A673 (cell line): ENCODE data around the gene NOLC1. TPM values are rescaled to one million over a fixed set of nuclear protein-coding genes. Genes with fewer than 3 reads are reported as not detected.
A peak's percentile ranks its signal among the peaks of the same experiment; 100 is the strongest.

Source experiments
- Bru-seq: library from RNA; stranded (reverse); fragments of 400-500 nt; gene quantifications from one replicate; lab custom pipeline; 2021; lab: Mats Ljungman, UMichigan
- BruChase-seq, 2 experiments: library from RNA; stranded (reverse); fragments of 400-500 nt; gene quantifications; one replicate each; lab custom pipeline; 2021; lab: Mats Ljungman, UMichigan
- BruUV-seq: library from RNA; stranded (reverse); fragments of 400-500 nt; replicated peaks from 2 replicates; lab custom pipeline; 2021; lab: Mats Ljungman, UMichigan
- CTCF ChIA-PET: fragments of 300-600 bp; sonication (Branson Sonifier 250); formaldehyde crosslinking; loops from one replicate; lab custom pipeline; 2022; ENCODE audit warnings: antibody characterized with exemption; lab: Charles Lee
- POLR2A ChIA-PET: fragments of 300-600 bp; sonication (Branson Sonifier 250); formaldehyde crosslinking; loops from one replicate; lab custom pipeline; 2022; ENCODE audit warnings: antibody characterized with exemption; ENCODE audit not compliant: low non-redundant PET; lab: Charles Lee
- DNase-seq: peaks from one replicate; pipeline ENCODE4 v3.0.0-alpha.2; 2015; ENCODE audit warnings: low spot score
- H3K27ac ChIP-seq: fragments of 200-600 bp; sonication (generic); 2 replicates; pipeline ENCODE4 v1.5.1; 2016; ENCODE audit warnings: mixed run types, low read depth, mild to moderate bottlenecking, mixed read lengths, antibody characterized with exemption, low read length; ENCODE audit not compliant: poor library complexity, severe bottlenecking
- H3K27me3 ChIP-seq: fragments of 200-600 bp; sonication (generic); replicated peaks from 2 replicates; pipeline ENCODE4 v1.6.1; 2017; ENCODE audit warnings: mixed run types, low read depth, mild to moderate bottlenecking, mixed read lengths, antibody characterized with exemption, low read length; ENCODE audit not compliant: insufficient read depth, poor library complexity
- H3K36me3 ChIP-seq: fragments of 200-600 bp; sonication (generic); 2 replicates; pipeline ENCODE4 v1.6.1; 2016; ENCODE audit warnings: mixed run types, mild to moderate bottlenecking, mixed read lengths, antibody characterized with exemption, low read length; ENCODE audit not compliant: insufficient read depth, poor library complexity, severe bottlenecking
- H3K4me1 ChIP-seq: fragments of 200-600 bp; sonication (generic); 2 replicates; pipeline ENCODE4 v1.6.1; 2017; ENCODE audit warnings: mixed run types, mild to moderate bottlenecking, mixed read lengths, antibody characterized with exemption, low read length; ENCODE audit not compliant: insufficient read depth, poor library complexity, severe bottlenecking
- H3K4me3 ChIP-seq: fragments of 200-600 bp; sonication (generic); 2 replicates; pipeline ENCODE4 v1.5.1; 2016; ENCODE audit warnings: low read depth, mixed run types, mild to moderate bottlenecking, mixed read lengths, low read length; ENCODE audit not compliant: poor library complexity, severe bottlenecking
- H3K9me3 ChIP-seq: fragments of 200-600 bp; sonication (generic); 2 replicates; pipeline ENCODE4 v1.6.1; 2016; ENCODE audit warnings: mixed run types, low read depth, mild to moderate bottlenecking, mixed read lengths, antibody characterized with exemption, low read length; ENCODE audit not compliant: poor library complexity, severe bottlenecking
- EZH2 ChIP-seq: fragments of 200-600 bp; sonication (generic); IDR thresholded peaks from 2 replicates; pipeline ENCODE4 v1.6.1; 2017; ENCODE audit warnings: borderline replicate concordance, low read depth, mild to moderate bottlenecking, mixed read lengths, antibody characterized with exemption, low read length; ENCODE audit not compliant: poor library complexity, severe bottlenecking
- intact Hi-C: fragments of 100-400 bp; cut with micrococcal nuclease; formaldehyde crosslinking; loops from one replicate; pipeline ENCODE4 v1.10.0; 2022; ENCODE audit not compliant: unreplicated experiment
- long read RNA-seq: library from polyadenylated mRNA; stranded (forward); transcript quantifications from one replicate; pipeline ENCODE4 v2.0.0, GENCODE V29; 2022
- total RNA-seq: library from RNA; stranded (reverse); gene quantifications from 2 replicates; pipeline ENCODE4 v1.2.3, GENCODE V29; 2021
- TF ChIP-seq, protein P1 (sequence below): fragments of 300-800, 200-600 bp; sonication (generic); conservative IDR thresholded peaks from 2 replicates; pipeline ENCODE4 v1.5.1; 2017; ENCODE audit warnings: low read depth, mild to moderate bottlenecking, antibody characterized with exemption, low read length, moderate library complexity, mixed read lengths

The NOLC1 gene
- total RNA-seq (194 and 225 TPM in 2 replicates), Bru-seq, nascent RNA (percentile 97 among the genes with signal in this experiment), BruChase-seq, experiment 1, labeled RNA remaining after a 2-hour chase (percentile 99 among the genes with signal in this experiment), BruChase-seq, experiment 2, labeled RNA remaining after a 6-hour chase (percentile 100 among the genes with signal in this experiment)
- long read RNA-seq, transcript NOLC1-207 (13 exons, 2,441 nt) = major isoform, 242 of 596 reads
- long read RNA-seq, transcript NOLC1-209 (13 exons, 3,932 nt) = minor isoform, 174 of 596 reads
- long read RNA-seq, transcript NOLC1-202 (13 exons, 3,967 nt) = minor isoform, 38 of 596 reads
- long read RNA-seq, partial matches to known transcripts = 44 of 596 reads
- long read RNA-seq, other reads (novel, unspliced or antisense) = 96 of 596 reads

DNA sequence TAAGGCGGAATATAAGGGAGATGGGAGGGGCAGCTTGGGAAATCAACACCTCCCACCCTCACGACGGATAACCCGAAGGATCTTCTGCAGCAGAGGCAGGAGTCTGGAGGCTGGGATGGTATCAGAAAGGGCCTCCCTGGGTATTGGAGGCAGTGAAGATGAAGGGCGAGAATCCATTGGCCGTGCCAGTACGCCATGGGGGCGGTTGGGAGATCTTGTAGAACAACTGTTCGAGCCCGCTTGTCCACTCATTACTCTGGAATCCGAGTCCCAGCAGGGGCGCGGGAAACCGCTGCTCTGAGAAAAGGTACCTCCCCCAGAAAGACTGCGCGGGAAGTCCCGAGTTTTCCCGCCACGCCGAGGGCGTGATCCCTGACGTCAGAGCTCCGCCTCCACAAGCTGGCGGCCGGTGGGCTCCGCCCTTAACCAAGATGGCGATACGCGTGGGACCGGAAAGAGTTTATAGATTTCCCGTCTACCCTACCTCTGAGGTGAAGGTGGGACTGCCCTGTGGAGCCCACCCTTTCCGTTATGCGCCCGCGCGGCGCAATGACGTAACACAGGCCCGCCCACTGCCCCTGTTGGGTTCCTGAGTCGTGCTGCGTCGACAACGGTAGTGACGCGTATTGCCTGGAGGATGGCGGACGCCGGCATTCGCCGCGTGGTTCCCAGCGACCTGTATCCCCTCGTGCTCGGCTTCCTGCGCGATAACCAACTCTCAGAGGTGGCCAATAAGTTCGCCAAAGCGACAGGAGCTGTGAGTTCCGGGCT, at the start of gene NOLC1:
NOLC1 (plus strand) TSS at position 616 of the 771 bp plus-strand sequence; CDS start at position 638, 22 bp downstream.
- ChIA-PET CTCF (no interaction called here), POLR2A (interaction anchor here (1.0 kb wide), 1 partner anchor 8 kb away, joined by 4 read pairs; no protein-coding TSS in a partner anchor)
- Histone ChIP-seq H3K4me1 (peaks cover 7% of the 10 kb centered on the region), H3K4me3 (peak within 1 kb of the TSS; percentile 73), H3K36me3 (peaks cover 52% of the 10 kb centered on the region), H3K9me3 (no peaks in the 10 kb centered on the region), H3K27me3 (no peaks in the 10 kb centered on the region), H3K27ac (peak within 1 kb of the TSS; percentile 93)
- intact Hi-C loops = loop anchor here (2.0 to 5.0 kb wide), 2 partner anchors 19 to 350 kb away; partner anchors contain the start of genes ACTR1A, PPRC1 and SUFU
- DNase-seq = peak; percentile 99
- TF ChIP-seq EZH2 = no peak
- TF ChIP-seq, protein P1, sequence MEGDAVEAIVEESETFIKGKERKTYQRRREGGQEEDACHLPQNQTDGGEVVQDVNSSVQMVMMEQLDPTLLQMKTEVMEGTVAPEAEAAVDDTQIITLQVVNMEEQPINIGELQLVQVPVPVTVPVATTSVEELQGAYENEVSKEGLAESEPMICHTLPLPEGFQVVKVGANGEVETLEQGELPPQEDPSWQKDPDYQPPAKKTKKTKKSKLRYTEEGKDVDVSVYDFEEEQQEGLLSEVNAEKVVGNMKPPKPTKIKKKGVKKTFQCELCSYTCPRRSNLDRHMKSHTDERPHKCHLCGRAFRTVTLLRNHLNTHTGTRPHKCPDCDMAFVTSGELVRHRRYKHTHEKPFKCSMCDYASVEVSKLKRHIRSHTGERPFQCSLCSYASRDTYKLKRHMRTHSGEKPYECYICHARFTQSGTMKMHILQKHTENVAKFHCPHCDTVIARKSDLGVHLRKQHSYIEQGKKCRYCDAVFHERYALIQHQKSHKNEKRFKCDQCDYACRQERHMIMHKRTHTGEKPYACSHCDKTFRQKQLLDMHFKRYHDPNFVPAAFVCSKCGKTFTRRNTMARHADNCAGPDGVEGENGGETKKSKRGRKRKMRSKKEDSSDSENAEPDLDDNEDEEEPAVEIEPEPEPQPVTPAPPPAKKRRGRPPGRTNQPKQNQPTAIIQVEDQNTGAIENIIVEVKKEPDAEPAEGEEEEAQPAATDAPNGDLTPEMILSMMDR = no peak
- no TSS peak for BruUV-seq

- Histone ChIP-seq H3K36me3 (peaks cover 4% of the 10 kb centered on the region), H3K27me3 (no peaks in the 10 kb centered on the region), H3K27ac (no peak overlapping the region), H3K4me1 (no peaks in the 10 kb centered on the region), H3K9me3 (no peaks in the 10 kb centered on the region), H3K4me3 (no peak overlapping the region)
- BruUV-seq = no TSS peak
- DNase-seq = no peak
- CTCF ChIA-PET = no interaction called here
- POLR2A ChIA-PET = no interaction called here
- no peak for TF ChIP-seq EZH2
- TF ChIP-seq, protein P1 = no peak
- intact Hi-C loops = no loop called here
Measured at GRCh38 chr10:102102421-102102820, 49.8 kb upstream of the NOLC1 start.

DNA sequence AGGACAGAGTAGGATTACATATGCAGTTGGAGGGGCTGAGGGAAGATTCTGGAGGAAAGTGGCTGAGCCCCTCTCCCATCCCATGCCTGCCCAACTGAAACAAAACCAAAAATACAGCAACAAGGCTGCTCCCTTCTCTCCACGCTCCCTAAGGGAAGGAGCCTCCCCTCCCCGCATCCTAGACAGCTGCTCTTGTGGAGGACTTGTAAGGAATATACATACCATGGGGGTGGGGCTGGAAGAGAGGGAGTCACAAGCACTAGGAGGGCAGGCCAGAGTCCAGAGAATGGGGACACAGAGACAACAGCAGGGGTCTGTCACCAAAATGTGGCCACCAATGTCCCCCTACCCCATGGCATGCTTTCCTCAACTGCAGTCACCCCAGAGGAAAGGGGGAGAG, 45.2 kb upstream of the NOLC1 start:
- ChIA-PET POLR2A (no interaction called here), CTCF (no interaction called here)
- BruUV-seq = TSS peak; percentile 13
- Histone ChIP-seq H3K4me3 (no peak overlapping the region), H3K9me3 (no peaks in the 10 kb centered on the region), H3K4me1 (no peaks in the 10 kb centered on the region), H3K36me3 (peaks cover 45% of the 10 kb centered on the region), H3K27ac (no peak overlapping the region), H3K27me3 (no peaks in the 10 kb centered on the region)
- DNase-seq = no peak
- no peak for TF ChIP-seq EZH2
- TF ChIP-seq, protein P1 = no peak
- intact Hi-C loops = no loop called here
